K562 (cell line): Measurements from ENCODE around the gene CRLF3. TPM values are rescaled to one million over a fixed set of nuclear protein-coding genes. Genes with fewer than 3 reads are reported as not detected.

ENCODE experiments used
- BHLHE40 ChIP-seq: IDR thresholded peaks from 2 replicates; pipeline ENCODE4 v1.6.1; 2011; ENCODE audit warnings: low read length, improper control_type of control experiment
- CLOCK ChIP-seq: fragments of 250-450 bp; sonication (Bioruptor Pico); IDR thresholded peaks from 2 replicates; pipeline ENCODE4 v1.4.0; 2020; ENCODE audit warnings: mild to moderate bottlenecking, moderate library complexity, borderline replicate concordance
- ESRRA ChIP-seq: fragments of 450-650 bp; IDR thresholded peaks from 2 replicates; pipeline ENCODE4 v1.6.1; 2014; ENCODE audit warnings: low read depth, mild to moderate bottlenecking, moderate library complexity, borderline replicate concordance
- ETV5 ChIP-seq: sonication (generic); formaldehyde crosslinking; IDR thresholded peaks from 2 replicates; pipeline ENCODE4 v1.4.0; 2020; ENCODE audit warnings: low read depth, mild to moderate bottlenecking, missing genetic modification reagents
- FOXJ3 ChIP-seq: sonication (generic); formaldehyde crosslinking; IDR thresholded peaks from 2 replicates; pipeline ENCODE4 v1.4.0; 2020; ENCODE audit warnings: mild to moderate bottlenecking, missing genetic modification reagents
- GMEB1 ChIP-seq: fragments of 250-450 bp; sonication (Bioruptor Pico); IDR thresholded peaks from 2 replicates; pipeline ENCODE4 v1.4.0; 2020; ENCODE audit warnings: mild to moderate bottlenecking
- PREB ChIP-seq: sonication (generic); formaldehyde crosslinking; IDR thresholded peaks from 2 replicates; pipeline ENCODE4 v1.8.1; 2023; ENCODE audit warnings: mild to moderate bottlenecking, missing genetic modification reagents
- PTRF ChIP-seq: fragments of 450-650 bp; IDR thresholded peaks from 2 replicates; pipeline ENCODE4 v1.6.1; 2016; ENCODE audit warnings: mild to moderate bottlenecking, missing genetic modification characterization, missing compliant biosample characterization
- RBM17 ChIP-seq: fragments of 200-400 bp; formaldehyde crosslinking; IDR thresholded peaks from 2 replicates; pipeline ENCODE4 v1.6.1; 2017; ENCODE audit warnings: low read depth, mild to moderate bottlenecking, low read length, borderline replicate concordance
- RERE ChIP-seq: sonication (generic); formaldehyde crosslinking; IDR thresholded peaks from 2 replicates; pipeline ENCODE4 v1.8.0; 2023; ENCODE audit warnings: missing genetic modification reagents, mild to moderate bottlenecking, borderline replicate concordance
- SMAD3 ChIP-seq: fragments of 450-650 bp; formaldehyde crosslinking; conservative IDR thresholded peaks from 2 replicates; pipeline ENCODE4 v1.4.0; 2020; ENCODE audit warnings: mild to moderate bottlenecking
- ZNF253 ChIP-seq: fragments of 250-450 bp; sonication (Bioruptor Pico); conservative IDR thresholded peaks from 2 replicates; pipeline ENCODE4 v1.6.1; 2021; ENCODE audit warnings: mild to moderate bottlenecking
- ZNF707 ChIP-seq: fragments of 250-450 bp; sonication (Bioruptor Pico); conservative IDR thresholded peaks from 2 replicates; pipeline ENCODE4 v1.8.0; 2022; ENCODE audit warnings: inconsistent platforms, mild to moderate bottlenecking, moderate library complexity
- polyA plus RNA-seq, 8 experiments: library from polyadenylated mRNA; depleted of rRNA in 4 of 8; stranded (reverse) in 5 of 8; unstranded in 3 of 8; fragments of >200 nt; fragmentation: Nextera tagmentation in 2 of 8; fragmentation: Illumina TruSeq in 1 of 8; extraction: Ambion mirVana in 2 of 8; extraction: Trizol in 1 of 8; gene quantifications; 2 replicates each; pipeline versions ENCODE4 v1.2.1 to v1.2.3, GENCODE V29; 2011 to 2014; ENCODE audit warnings: inconsistent platforms in 1 of 8, missing spikeins in 1 of 8
- total RNA-seq, 7 experiments: library from RNA; depleted of rRNA in 6 of 7; stranded (reverse); fragments of >200 nt in 6 of 7; fragmentation: Illumina TruSeq in 2 of 7; extraction: Trizol in 2 of 7; gene quantifications; 2 replicates each; pipeline versions ENCODE4 v1.2.1 to v1.2.3, GENCODE V29; 2011 to 2021; ENCODE audit warnings: low replicate concordance in 1 of 7
- TF ChIP-seq, protein P1 (sequence below): sonication (generic); formaldehyde crosslinking; IDR thresholded peaks from 2 replicates; pipeline ENCODE4 v1.9.0; 2022; ENCODE audit warnings: mild to moderate bottlenecking, missing genetic modification reagents

CRLF3 gene
- total and polyA plus RNA-seq, 9 of the 15 experiments (the other 6 are each of a cell fraction or from before 2014, with no cell fraction given) = 13.2 to 55.9 (median 29.8) TPM

- TF ChIP-seq CLOCK (CRISPR knock-in tag) (no peak), BHLHE40 (peak; percentile 97), ETV5 (CRISPR knock-in tag) (peak; percentile 63; the same call in 1 of the 2 replicates), ZNF707 (CRISPR knock-in tag) (0 out of 2 replicates have a peak, but pooled peaks have one; percentile 13), RERE (CRISPR knock-in tag) (no peak), FOXJ3 (no peak), GMEB1 (CRISPR knock-in tag) (peak; percentile 75), ESRRA (peak; percentile 85), SMAD3 (CRISPR knock-in tag) (no peak), ZNF253 (CRISPR knock-in tag) (no peak), PTRF (tag) (no peak), RBM17 (no peak), PREB (CRISPR knock-in tag) (no peak)
- TF ChIP-seq, protein P1, sequence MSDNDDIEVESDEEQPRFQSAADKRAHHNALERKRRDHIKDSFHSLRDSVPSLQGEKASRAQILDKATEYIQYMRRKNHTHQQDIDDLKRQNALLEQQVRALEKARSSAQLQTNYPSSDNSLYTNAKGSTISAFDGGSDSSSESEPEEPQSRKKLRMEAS (CRISPR knock-in tag) = peak; percentile 73
Observed at GRCh38 chr17:30824356-30825145, at the start of gene CRLF3 (continued).
